Hepatic stellate cell (primary cell): Measurements from ENCODE around the gene FKBP5.
"Not testable (repeated sequence)": the region's sequence is repeated elsewhere in the genome, so short reads cannot be mapped to it uniquely, and the experiment has no call there.

Experiments
- DNase-seq: peaks from one replicate; pipeline ENCODE4 v3.0.0; 2011; ENCODE audit warnings: low spot score

Gene FKBP5

DNA sequence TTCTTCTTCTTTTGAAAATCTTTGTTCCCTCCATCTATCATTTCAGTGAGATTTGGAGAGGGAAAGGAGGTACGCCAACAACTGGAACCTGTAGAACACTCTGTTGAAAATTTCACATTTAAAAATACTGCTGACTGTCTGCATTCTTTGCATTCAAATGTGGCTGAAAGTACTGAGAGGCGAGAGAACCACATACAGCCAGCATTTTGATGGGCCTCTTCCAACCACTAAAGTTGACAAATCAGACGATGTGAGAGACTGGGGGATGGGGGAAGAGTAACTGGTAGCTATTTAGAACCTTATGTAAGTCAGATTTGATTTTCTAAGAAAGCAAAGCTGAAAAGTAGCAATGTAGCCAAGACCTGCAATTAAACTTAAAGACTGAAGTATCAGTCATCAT is 77.5 kb downstream of the FKBP5 start:
- peak; percentile 11 for DNase-seq

DNA sequence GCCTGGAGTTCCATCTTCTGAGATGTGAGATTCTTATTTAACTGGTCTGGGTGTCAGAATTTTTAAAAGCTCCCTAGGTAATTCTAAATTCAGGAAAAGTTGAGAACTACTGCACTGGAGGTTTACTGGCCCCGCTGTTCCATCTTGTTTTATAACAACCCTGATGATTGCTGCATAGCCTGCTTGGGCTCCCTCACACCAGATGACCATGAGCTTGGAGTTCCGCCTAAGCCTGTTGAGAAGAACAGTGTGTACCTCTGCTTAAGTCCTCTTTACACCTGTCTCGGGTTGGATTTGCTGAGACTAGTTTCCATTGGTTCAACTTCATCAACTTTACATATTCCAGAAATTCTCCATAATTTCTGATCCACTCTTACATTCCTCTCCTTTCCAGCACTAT is 77.9 kb downstream of the FKBP5 start:
- no peak for DNase-seq

GRCh38 chr6:35609588-35609987 is 79.1 kb downstream of the FKBP5 start:
- DNase-seq = no peak

DNA sequence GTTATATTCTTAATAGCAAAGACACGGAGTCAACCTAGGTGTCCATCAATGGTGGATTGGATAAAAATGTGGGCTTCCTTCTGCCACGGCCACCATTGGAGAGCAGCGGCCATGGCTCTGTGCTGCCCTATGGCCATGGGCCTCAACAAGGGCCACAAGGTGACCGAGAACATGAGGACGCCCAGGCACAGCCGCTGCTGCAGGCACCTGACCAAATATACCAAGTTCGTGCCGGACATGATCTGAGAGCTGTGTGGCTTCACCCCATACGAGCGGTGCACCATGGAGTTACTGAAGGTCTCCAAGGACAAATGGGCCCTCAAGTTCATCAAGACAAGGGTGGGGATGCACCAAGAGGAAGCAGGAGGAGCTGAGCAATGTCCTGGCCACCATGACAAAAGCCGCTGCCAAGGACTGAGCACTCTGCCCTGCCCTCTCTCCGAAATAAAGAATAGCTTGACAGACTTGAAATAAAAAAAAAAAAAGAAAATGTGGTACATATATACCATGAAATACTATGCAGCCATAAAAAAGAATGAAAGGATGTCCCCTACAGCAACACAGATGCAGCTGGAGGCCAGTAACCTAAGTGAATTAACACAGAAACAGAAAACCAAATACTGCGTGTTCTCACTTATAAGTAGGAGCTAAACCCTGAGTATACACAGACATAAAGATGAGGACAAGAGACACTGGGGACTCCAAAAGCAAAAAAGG is 81.0 kb downstream of the FKBP5 start:
- no peak for DNase-seq

DNA sequence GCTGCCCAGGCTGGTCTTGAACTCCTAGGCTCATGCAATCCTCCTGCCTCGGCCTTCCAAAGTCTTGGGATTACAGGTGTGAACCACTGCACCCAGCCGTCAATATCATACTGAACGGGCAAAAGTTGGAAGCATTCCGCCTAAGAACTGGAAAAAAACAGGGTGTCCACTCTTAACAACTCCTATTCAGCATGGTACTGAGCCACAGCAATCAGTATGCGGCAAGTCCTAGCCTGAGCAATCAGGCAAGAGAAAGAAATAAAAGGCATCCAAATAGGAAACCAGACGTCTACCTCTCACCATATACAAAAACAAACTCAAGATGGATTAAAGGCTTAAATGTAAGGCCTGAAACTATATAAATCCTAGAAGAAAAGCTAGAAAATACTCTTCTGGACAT is 83.1 kb downstream of the FKBP5 start:
- no peak for DNase-seq

DNA sequence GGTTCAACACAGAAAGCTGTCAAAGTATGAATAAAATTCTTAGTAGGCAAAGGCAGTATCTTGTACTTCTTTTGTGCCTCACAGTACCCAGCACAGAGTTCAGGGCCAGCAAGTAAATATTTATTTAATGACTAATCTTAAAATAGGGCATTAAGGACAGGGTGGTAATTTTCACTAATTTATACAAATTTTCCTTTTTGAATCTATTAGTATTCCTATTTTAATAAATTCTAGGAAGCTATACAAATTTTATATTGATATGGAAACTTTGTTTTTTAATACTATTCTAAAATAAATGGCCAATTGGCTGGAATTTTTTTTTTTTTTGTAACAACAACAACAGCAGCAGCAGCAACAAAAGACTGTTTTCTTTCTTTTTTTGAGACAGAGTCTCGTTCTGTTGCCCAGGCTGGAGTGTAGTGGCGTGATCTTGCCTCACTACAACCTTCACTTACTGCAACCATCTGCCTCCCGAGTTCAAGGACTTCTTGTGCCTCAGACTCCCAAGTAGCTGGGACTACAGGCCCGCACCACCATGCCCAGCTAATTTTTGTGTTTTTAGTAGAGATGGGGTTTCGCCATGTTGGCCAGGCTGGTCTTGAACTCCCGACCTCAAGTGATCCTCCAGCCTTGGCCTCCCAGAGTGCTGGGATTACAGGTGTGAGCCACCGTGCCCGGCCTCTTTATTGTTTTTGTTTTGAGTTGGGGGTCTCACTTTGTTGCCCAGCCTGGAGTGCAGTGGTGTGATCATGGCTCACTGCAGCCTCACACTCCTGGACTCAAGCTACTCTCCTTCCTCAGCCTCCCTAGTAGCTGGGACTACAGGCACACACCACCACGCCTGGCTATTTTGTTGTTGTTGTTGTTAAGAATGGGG is 85.2 kb downstream of the FKBP5 start:
- DNase-seq = no peak

- no peak for DNase-seq
Observed at GRCh38 chr6:35602133-35602946, 86.4 kb downstream of the FKBP5 start.

GRCh38 chr6:35601331-35602132 is 87.2 kb downstream of the FKBP5 start:
- DNase-seq = peak; percentile 83

DNA sequence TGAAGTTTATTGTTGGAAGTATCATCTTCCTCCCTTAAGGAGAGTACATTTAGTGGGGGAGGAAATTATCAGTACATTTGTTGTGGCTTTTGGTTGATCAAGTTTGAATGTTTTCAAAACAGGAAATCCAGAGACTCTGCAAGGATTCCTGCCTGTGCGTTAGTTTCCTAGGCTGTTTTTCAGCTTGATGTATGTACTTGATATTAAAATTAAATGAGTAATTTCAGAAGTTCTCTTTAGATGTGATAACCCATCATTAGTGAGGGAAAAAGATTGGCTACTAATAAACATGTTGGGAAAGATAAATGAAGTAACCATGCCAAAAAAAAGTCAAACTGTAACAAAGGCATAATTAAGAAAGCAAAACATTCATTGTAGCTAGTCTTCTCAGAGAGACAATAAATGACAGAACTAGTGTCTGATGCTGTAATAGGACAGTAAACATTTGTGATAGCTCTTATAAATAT is 88.0 kb downstream of the FKBP5 start:
- no peak for DNase-seq

DNA sequence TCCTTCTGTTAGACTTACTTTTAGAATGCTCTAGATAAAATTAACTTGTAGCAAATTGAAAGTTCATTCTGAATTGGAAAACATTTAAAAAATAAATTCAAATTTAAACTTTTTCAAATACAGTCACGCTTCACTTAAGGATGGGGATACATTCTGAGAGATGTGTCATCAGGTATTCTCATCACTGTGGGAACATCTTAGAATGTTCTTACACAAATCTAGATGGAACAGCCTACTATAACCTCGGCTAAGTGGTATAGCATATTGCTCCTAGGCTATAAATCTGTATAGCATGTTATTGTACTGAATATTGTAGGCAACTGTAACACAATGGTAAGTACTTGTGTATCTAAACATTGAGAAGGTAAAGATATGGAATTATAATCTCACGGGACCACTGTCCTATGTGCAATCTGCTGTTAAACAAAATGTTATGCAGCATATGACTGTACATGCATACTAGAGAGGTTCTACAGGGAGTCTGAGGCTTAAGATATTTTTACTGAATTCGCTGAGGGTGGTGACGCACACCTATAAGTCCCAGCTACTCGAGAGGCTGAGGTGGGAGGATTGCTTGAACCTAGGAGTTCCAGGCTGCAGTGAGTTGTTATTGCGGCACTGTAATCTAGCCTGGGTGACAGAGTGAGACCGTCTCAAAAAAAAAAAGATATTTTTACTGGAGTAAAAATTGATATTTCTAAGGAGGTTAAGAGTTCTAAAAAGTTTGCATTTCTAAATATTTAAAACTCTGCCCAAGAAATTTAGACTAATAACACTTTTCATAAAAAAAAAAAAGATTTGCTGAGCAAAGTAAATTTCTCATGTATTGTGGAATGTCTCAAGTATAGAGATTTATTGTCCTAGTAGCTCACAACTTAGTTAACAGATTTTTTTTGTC is 88.7 kb downstream of the FKBP5 start:
- no peak for DNase-seq

DNA sequence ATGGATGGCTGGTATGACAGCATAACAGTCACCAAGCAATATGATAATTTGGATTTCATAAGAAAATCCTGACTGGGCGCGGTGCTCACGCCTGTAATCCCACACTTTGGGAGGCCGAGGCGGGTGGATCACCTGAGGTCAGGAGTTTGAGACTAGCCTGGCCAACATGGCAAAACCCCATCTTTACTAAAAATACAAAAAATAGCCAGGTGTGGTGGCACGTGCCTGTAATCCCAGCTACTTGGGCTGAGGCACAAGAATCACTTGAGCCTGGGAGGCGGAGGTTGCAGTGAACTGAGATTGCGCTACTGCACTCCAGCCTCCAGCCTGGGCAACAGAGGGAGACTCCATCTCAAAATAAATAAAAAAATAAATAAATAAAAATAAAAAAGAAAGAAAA is 90.1 kb downstream of the FKBP5 start:
- DNase-seq = not testable (repeated sequence)

DNA sequence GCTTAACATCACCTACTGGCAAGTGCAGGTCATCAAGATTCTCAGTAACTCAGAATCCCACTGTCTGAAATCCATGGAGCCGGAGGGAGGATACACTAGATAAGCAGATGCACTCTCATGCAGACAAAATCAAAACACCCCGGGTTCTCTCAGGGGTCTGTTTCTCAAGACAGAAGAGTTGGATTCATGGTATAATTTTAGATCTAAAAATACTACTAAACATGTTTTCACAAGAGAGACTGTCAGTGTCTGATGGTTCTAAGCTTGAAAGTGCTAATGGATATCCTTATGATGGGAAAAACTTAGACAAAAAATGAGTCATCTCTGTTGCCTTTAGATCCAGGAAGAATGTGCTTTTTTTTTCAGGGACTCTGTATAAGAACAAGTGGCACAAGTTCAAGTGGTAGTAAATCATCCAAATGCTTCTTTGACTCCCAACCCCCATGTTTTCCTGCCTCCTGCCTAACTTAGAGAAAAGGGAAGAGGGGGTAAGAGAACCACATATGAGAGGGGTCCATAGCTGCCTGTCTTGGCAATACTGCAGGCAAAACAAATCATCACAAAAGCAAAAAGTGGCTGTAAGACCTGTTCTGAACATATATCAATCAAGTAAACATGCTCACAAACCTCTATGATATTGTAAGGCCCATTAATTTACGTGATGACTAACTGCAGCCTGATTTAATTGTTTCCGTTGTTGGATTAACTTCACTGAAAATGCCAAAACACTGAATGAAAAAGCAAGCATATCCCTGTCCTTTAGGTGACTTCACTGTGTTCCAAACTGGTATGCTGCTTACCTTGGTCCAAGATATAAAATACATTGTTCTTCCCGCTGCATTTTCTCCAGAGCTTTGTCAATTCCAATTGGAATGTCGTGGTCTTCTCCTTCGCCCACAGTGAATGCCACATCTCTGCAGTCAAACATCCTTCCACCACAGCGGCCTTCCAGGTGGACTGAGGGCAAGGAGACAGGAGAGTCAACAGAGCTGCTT is 92.0 kb downstream of the FKBP5 start:
- peak; percentile 28 for DNase-seq

- DNase-seq = no peak
Observed at GRCh38 chr6:35594503-35595186, 94.1 kb downstream of the FKBP5 start.

GRCh38 chr6:35592178-35592577 is 96.5 kb downstream of the FKBP5 start:
- DNase-seq = no peak

DNA sequence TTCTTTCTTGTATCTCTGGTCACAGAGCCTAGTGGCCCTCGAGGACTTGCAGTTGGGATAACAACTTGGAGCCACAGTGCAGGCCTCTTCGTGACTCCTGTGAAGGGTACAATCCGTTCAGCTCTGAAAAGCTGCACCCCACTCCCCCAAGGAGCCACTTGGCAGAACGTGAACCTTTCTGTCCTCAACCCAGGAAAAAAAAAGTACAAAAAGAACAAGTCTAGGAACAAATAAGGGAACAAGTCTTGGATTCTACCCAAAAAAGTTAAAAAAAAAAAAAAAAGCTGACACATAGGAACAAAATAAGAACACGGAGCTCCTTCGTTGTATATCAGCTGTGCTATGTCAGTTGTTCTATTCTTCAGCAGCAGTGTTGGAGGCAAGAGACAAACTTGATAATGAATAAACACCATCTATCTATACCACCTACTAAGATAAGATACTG is 98.1 kb downstream of the FKBP5 start:
- DNase-seq = no peak

DNA sequence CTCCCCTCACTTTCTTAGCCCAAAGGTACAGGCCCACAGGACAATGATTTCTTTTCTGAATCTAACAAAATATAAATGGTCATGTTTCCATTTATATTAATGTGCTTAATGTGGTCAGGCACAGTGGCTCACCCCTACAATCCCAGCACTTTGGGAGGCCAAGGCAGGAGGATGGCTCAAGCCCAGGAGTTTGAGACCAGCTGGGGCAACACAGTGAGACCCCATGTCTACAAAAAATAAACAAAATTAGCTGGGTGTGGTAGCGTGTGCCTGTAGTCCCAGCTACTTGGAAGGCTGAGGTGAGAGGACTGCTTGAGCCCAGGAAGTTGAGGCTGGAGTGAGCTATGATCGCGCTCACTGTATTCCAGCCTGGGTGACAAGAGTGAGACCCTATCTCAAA is 98.8 kb downstream of the FKBP5 start:
- DNase-seq = no peak

GRCh38 chr6:35589201-35589739 is 99.4 kb downstream of the FKBP5 start:
- no peak for DNase-seq

GRCh38 chr6:35587167-35587566 is 101.5 kb downstream of the FKBP5 start:
- no peak for DNase-seq
